ENCODE results near the gene RXFP1.

DNA sequence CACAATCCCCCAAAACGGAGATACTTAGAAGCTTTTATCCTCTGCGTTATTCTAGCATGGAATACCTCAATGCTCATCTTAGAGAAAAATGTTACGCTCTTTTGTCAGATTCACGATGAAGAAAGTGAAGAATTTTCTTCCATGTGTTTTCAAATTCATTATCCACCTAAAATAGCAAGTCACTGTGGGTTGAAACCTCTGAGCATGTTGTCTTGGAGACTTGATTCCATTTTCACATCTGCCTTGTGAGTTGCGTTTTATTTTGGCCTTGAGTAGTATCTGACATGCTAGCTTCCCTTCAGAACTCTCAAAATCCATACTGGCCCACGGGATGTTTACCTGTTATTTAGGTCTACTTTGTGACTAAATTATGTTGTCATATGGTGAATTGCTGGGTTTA lies 83.7 kb downstream of the RXFP1 start:
- TF ChIP-seq, protein P1, sequence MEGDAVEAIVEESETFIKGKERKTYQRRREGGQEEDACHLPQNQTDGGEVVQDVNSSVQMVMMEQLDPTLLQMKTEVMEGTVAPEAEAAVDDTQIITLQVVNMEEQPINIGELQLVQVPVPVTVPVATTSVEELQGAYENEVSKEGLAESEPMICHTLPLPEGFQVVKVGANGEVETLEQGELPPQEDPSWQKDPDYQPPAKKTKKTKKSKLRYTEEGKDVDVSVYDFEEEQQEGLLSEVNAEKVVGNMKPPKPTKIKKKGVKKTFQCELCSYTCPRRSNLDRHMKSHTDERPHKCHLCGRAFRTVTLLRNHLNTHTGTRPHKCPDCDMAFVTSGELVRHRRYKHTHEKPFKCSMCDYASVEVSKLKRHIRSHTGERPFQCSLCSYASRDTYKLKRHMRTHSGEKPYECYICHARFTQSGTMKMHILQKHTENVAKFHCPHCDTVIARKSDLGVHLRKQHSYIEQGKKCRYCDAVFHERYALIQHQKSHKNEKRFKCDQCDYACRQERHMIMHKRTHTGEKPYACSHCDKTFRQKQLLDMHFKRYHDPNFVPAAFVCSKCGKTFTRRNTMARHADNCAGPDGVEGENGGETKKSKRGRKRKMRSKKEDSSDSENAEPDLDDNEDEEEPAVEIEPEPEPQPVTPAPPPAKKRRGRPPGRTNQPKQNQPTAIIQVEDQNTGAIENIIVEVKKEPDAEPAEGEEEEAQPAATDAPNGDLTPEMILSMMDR (IDR thresholded peaks at IDR 0.05): no peak
- no peak for TF ChIP-seq POLR2A (IDR thresholded peaks at IDR 0.05)
- TF ChIP-seq POLR2AphosphoS5 (IDR thresholded peaks at IDR 0.05): no peak

Data from prostate gland (tissue), 2 donors.